ENCODE results near the gene ALG11. TPM values are rescaled to one million over a fixed set of nuclear protein-coding genes. Genes with fewer than 3 reads are reported as not detected.

The ALG11 gene
- total and polyA plus RNA-seq, 8 donors: 2.5 to 22.1 (median 14.7) TPM

GRCh38 chr13:52001120-52001731 is 11.0 kb upstream of the ALG11 start:
- 35% methylated on average over 3 of the region's 3 CpGs for WGBS, 2 donors
- peaks cover 12 to 24% (median 18%) of the 10 kb centered on the region in 3 donors for H3K4me1 ChIP-seq
- no peaks in the 10 kb centered on the region for H3K27me3 ChIP-seq
- DNase-seq (no peak), ATAC-seq (peak in 3 of 4 donors; percentile 56 to 60 (median 56)), FAIRE-seq (no peak)
- no peak overlapping the region for H3K27ac ChIP-seq
- H3K36me3 ChIP-seq: no peaks in the 10 kb centered on the region
- TF ChIP-seq, protein P1, sequence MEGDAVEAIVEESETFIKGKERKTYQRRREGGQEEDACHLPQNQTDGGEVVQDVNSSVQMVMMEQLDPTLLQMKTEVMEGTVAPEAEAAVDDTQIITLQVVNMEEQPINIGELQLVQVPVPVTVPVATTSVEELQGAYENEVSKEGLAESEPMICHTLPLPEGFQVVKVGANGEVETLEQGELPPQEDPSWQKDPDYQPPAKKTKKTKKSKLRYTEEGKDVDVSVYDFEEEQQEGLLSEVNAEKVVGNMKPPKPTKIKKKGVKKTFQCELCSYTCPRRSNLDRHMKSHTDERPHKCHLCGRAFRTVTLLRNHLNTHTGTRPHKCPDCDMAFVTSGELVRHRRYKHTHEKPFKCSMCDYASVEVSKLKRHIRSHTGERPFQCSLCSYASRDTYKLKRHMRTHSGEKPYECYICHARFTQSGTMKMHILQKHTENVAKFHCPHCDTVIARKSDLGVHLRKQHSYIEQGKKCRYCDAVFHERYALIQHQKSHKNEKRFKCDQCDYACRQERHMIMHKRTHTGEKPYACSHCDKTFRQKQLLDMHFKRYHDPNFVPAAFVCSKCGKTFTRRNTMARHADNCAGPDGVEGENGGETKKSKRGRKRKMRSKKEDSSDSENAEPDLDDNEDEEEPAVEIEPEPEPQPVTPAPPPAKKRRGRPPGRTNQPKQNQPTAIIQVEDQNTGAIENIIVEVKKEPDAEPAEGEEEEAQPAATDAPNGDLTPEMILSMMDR (IDR thresholded peaks at IDR 0.05): peak; percentile 38 to 69 (median 59)
- H3K4me3 ChIP-seq: no peak overlapping the region
- H3K9me3 ChIP-seq: no peaks in the 10 kb centered on the region
- intact Hi-C loops (cut with DNase I): loop anchor here in 2 of 3 donors (10.0 kb wide), 1 partner anchor 124 kb away; the partner anchor contains the start of gene NEK5 (in 2 of the 2)

DNA sequence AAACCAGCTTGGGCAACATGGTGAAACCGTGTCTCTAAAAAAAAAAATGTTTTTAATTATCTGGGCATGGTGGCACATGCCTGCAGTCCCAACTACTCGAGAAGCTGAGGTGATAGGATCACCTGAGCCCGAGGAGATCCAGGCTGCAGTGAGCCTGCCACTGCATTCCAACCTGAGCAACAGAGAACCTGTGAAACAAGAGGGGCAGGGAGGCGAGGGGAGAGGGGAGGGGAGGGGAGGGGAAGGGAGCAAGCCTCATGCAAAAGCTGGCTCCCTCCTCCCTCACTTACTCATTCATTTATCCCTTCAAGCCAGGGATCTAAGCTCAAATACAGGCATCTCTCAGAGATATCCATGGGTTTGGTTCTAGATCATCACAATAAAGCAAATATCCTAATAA is 9.8 kb upstream of the ALG11 start:
- intact Hi-C loops (cut with DNase I): loop anchor here in 2 of 3 donors (10.0 kb wide), 1 partner anchor 122 kb away; the partner anchor contains the start of gene NEK5 (in 2 of the 2)
- Histone ChIP-seq H3K27ac (no peak overlapping the region), H3K4me1 (peaks cover 6 to 21% (median 11%) of the 10 kb centered on the region in 3 donors), H3K4me3 (no peak overlapping the region), H3K27me3 (no peaks in the 10 kb centered on the region), H3K36me3 (no peaks in the 10 kb centered on the region), H3K9me3 (no peaks in the 10 kb centered on the region)
- FAIRE-seq: no peak
- ATAC-seq: no peak
- 73 to 81% methylated on average over 4 of the region's 4 CpGs for WGBS, 2 donors
- DNase-seq: no peak
- TF ChIP-seq, protein P1 (IDR thresholded peaks at IDR 0.05): no peak

DNA sequence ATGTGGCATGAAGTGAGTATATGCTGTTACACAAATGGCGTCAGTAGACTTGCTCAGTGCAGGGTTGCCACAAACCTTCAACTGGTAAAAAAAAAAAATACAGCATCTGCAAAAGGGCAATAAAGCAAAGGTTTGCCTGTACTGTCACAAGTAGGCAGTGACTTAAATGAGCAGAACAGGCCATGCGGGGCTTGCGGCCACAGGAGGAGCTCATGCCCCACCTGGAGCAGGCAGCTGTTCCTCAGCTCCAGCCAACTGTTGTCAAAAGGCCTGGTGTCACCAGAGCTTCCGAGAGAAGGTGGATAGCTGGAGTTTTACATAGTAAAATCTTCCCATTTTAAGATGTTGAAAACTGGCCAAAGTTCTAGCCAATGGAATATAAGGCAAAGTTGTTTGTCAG is 8.7 kb upstream of the ALG11 start:
- ATAC-seq: no peak
- DNase-seq: no peak
- TF ChIP-seq, protein P1 (IDR thresholded peaks at IDR 0.05): no peak
- peaks cover 6 to 9% (median 9%) of the 10 kb centered on the region in 3 donors for H3K4me1 ChIP-seq
- intact Hi-C loops (cut with DNase I): loop anchor here in 2 of 3 donors (10.0 kb wide), 1 partner anchor 121 kb away; the partner anchor contains the start of gene NEK5 (in 2 of the 2)
- H3K4me3 ChIP-seq: no peak overlapping the region
- H3K9me3 ChIP-seq: no peaks in the 10 kb centered on the region
- FAIRE-seq: no peak
- H3K27ac ChIP-seq: no peak overlapping the region
- H3K27me3 ChIP-seq: no peaks in the 10 kb centered on the region
- WGBS, 2 donors: 83 to 89% methylated on average over 4 of the region's 4 CpGs
- H3K36me3 ChIP-seq: no peaks in the 10 kb centered on the region

GRCh38 chr13:52004511-52005170 is 7.6 kb upstream of the ALG11 start:
- intact Hi-C loops (cut with DNase I): loop anchor here in 2 of 3 donors (10.0 kb wide), 1 partner anchor 120 kb away; the partner anchor contains the start of gene NEK5 (in 2 of the 2)
- H3K36me3 ChIP-seq: no peaks in the 10 kb centered on the region
- H3K27ac ChIP-seq: no peak overlapping the region
- no peaks in the 10 kb centered on the region for H3K4me1 ChIP-seq
- no peaks in the 10 kb centered on the region for H3K9me3 ChIP-seq
- H3K4me3 ChIP-seq: no peak overlapping the region
- no peaks in the 10 kb centered on the region for H3K27me3 ChIP-seq
- FAIRE-seq (no peak), DNase-seq (no peak), ATAC-seq (no peak)
- WGBS, 2 donors: 78 to 81% methylated on average over 7 of the region's 7 CpGs
- TF ChIP-seq, protein P1 (IDR thresholded peaks at IDR 0.05): no peak

Measured in pancreas (tissue), 10 donors.